Gastroesophageal sphincter (tissue), 3 donors: ENCODE results near the gene TBCE.

Experiments
- POLR2A ChIP-seq, 2 donors: fragments of 450-650 bp; IDR thresholded peaks; one replicate each; pipeline ENCODE4 v1.6.1; 2017; ENCODE audit warnings: antibody characterized with exemption in 2 of 2, mild to moderate bottlenecking in 2 of 2, moderate library complexity in 1 of 2
- TF ChIP-seq, protein P1 (sequence below), 4 experiments: fragments of 200-600 bp in 2 of 4; fragments of 450-650 bp in 2 of 4; sonication (generic) in 1 of 4; IDR thresholded peaks; one replicate each; pipeline ENCODE4 v1.5.1; 2017 to 2019; ENCODE audit warnings: antibody characterized with exemption in 4 of 4, mild to moderate bottlenecking in 2 of 4, moderate library complexity in 2 of 4

DNA sequence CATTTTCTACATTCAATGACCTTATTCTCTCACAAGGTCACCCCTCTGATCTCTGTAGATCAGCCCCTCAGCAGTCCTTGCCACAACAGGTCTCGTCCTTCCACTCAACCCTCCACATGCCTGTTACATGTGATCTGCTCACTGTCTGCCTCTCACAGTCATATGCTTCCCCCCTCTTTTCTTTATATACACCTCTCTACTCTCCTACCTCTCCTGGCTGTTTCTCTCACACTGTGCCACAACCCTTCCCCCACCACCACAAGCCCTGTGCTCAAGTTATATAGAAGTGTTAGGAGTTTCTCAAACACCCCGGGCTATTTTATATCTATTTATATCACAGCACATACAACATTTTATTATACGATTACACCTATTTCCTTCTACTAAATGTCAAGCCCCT, 124.4 kb downstream of the TBCE start:
- TF ChIP-seq, protein P1, sequence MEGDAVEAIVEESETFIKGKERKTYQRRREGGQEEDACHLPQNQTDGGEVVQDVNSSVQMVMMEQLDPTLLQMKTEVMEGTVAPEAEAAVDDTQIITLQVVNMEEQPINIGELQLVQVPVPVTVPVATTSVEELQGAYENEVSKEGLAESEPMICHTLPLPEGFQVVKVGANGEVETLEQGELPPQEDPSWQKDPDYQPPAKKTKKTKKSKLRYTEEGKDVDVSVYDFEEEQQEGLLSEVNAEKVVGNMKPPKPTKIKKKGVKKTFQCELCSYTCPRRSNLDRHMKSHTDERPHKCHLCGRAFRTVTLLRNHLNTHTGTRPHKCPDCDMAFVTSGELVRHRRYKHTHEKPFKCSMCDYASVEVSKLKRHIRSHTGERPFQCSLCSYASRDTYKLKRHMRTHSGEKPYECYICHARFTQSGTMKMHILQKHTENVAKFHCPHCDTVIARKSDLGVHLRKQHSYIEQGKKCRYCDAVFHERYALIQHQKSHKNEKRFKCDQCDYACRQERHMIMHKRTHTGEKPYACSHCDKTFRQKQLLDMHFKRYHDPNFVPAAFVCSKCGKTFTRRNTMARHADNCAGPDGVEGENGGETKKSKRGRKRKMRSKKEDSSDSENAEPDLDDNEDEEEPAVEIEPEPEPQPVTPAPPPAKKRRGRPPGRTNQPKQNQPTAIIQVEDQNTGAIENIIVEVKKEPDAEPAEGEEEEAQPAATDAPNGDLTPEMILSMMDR (IDR thresholded peaks at IDR 0.05), result no peak
- TF ChIP-seq POLR2A (IDR thresholded peaks at IDR 0.05), result no peak
